Stimulated activated CD4-positive, alpha-beta T cell treated with anti-CD3 and anti-CD28 coated beads, Interleukin-12 subunit alpha, Interleukin-12 subunit beta, amount 100 ng/mL, for 48 hours (primary cell): ENCODE measurements around the gene EME2.
"Not testable (repeated sequence)": the region's sequence is repeated elsewhere in the genome, so short reads cannot be mapped to it uniquely, and the experiment has no call there.

Source experiments
- DNase-seq, 3 donors: peaks; one replicate each; pipeline ENCODE4 v3.0.0-alpha.2; 2020; ENCODE audit warnings: low read depth in 2 of 3, low spot score in 1 of 3

EME2 gene

GRCh38 chr16:1772362-1772907, at the start of gene EME2:
Gene EME2 (plus strand): TSS chr16:1772810. CDS start chr16:1773228, 418 bp downstream.
- DNase-seq: peak; percentile 40 to 47 (median 41)

- DNase-seq: peak in 2 of 3 donors; percentile 15 to 39
These were observed 49.0 kb upstream of the EME2 start for GRCh38 chr16:1723450-1724147.

DNA sequence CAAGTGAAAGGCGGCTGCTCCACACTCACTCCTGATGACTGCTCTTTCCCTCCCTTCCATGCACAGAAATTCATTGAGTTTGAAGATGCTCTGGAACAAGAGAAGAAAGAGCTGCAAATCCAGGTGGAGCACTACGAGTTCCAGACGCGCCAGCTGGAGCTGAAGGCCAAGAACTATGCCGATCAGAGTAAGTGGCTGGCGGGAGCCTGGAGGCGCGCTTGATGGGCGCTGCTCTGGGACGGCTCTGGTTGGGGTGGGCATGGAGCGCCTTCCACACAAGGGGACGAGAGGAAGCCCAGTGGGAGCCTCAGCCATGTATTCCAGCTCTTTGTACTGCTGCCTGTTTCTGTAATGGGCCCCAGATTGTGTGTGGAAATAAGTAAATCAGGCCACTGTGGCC, 48.1 kb upstream of the EME2 start:
- no peak for DNase-seq

DNA sequence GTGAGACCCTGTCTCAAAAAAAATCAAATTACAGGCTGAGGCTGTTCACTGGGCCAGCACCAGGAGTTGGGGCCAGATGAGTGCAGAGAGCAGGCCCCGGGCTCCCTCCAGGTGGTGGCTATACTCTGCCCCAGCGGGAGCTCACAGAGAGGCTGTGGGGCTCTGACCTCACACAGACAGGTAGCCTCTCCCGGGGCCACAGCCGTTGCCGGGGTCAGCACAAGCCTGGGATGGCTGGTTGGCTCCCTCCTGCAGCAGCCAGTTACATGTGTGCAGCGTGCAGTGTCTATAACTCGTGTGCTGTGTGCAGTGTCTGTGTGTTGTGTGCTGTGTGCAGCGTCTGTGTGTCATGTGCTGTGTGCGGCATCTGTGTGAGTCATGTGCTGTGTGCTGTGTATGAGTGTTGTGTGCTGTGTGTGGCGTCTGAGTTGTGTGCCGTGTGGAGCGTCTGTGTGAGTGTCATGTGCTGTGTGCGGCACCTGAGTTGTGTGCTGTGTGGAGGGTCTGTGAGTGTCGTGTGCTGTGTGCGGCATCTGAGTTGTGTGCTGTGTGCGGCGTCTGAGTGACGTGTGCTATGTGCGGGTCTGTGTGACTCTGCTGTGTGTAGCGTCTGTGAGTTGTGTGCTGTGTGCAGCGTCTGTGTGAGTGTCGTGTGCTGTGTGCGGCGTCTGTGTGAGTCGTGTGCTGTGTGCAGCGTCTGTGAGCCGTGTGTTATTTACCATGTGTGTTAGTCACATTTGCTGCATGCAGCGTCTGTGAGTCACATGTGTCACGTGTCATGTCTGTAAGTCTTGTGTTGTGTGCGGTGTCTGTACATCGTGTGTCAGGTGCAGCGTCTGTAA, 45.7 kb upstream of the EME2 start:
- no peak for DNase-seq

GRCh38 chr16:1727651-1728624, 44.7 kb upstream of the EME2 start:
- no peak for DNase-seq

- DNase-seq: no peak
These were observed 43.6 kb upstream of the EME2 start for GRCh38 chr16:1729026-1729425.

DNA sequence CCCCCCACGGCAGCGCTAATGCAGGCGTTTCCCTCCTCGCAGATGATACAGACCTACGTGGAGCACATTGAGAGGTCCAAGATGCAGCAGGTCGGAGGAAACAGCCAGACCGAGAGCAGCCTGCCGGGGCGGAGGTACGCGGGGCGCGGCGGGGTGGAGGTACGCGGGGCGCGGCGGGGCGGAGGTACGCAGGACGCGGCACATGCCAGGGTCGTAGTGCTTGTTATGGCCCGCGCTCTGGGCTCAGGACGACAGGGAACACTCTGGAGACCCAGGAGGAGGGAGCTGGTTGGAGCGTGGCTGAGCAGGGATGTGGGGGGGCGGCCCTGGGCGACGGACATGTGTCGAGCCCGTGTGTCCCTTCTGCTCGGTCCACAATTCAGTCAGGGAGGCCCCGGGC, 43.2 kb upstream of the EME2 start:
- DNase-seq: no peak

GRCh38 chr16:1731073-1731472, 41.5 kb upstream of the EME2 start:
- no peak for DNase-seq

DNA sequence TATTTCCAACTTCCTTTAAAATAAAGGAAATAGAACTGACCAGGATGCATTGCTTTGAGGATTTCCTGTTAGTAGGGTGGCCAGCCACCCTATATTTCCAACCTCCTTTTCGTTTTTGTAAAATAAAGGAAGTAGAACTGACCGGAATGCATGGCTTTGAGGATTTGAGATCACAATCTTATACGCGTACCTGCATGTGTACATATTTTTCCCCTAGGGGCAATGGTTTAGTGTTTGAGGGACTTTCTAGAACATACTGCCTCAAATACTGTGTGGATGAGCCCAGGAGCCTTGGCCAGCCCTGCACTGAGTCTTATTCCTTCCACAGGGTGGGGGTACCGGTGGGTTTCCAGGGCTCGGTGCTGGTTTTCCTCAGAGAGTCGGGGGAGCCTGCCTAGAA, 41.0 kb upstream of the EME2 start:
- no peak for DNase-seq

- DNase-seq: no peak
These were observed 40.5 kb upstream of the EME2 start for GRCh38 chr16:1732071-1732470.

DNA sequence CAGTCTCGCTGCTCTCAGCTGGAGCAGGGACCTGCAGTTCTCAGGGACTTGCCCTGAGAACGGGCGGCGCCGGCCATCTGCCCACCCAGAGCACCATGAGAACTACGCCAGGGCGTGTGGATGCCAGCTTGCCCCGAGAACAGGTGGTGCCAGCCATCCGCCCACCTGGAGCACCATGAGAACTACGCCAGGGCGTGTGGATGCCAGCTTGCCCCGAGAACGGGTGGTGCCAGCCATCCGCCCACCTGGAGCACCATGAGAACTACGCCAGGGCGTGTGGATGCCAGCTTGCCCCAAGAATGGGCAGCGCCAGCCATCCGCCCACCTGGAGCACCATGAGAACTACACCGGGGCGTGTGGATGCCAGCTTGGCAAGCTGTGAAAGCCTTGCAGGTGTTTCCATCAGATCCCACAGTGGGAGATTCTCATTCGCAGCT, 40.0 kb upstream of the EME2 start:
- not testable (repeated sequence) for DNase-seq

DNA sequence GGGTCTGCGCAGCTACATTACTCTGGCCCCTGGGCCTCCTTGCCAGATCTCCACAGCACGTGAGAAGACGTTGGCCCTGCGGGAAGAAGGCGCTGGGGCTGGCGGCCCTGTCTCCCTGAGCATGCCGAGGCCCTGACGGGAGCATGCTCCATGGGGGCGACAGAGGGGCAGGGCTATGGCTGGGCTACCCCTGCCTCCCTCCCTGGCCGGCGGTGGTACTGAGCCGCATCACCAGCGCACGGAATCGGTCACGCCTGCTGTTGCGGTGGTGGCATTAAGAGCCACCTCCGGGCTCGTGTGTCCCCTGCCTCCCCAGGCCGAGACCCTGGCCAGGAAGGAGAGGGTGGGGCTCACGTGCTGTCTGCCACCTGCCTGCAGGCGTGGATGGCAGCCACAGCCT, 38.5 kb upstream of the EME2 start:
- no peak for DNase-seq

GRCh38 chr16:1734816-1735215, 37.8 kb upstream of the EME2 start:
- no peak for DNase-seq

- no peak for DNase-seq
These were observed 32.4 kb upstream of the EME2 start for GRCh38 chr16:1740234-1740633.

- no peak for DNase-seq
These were observed 31.7 kb upstream of the EME2 start for GRCh38 chr16:1740781-1741490.

GRCh38 chr16:1741553-1742165, 31.0 kb upstream of the EME2 start:
- no peak for DNase-seq

DNA sequence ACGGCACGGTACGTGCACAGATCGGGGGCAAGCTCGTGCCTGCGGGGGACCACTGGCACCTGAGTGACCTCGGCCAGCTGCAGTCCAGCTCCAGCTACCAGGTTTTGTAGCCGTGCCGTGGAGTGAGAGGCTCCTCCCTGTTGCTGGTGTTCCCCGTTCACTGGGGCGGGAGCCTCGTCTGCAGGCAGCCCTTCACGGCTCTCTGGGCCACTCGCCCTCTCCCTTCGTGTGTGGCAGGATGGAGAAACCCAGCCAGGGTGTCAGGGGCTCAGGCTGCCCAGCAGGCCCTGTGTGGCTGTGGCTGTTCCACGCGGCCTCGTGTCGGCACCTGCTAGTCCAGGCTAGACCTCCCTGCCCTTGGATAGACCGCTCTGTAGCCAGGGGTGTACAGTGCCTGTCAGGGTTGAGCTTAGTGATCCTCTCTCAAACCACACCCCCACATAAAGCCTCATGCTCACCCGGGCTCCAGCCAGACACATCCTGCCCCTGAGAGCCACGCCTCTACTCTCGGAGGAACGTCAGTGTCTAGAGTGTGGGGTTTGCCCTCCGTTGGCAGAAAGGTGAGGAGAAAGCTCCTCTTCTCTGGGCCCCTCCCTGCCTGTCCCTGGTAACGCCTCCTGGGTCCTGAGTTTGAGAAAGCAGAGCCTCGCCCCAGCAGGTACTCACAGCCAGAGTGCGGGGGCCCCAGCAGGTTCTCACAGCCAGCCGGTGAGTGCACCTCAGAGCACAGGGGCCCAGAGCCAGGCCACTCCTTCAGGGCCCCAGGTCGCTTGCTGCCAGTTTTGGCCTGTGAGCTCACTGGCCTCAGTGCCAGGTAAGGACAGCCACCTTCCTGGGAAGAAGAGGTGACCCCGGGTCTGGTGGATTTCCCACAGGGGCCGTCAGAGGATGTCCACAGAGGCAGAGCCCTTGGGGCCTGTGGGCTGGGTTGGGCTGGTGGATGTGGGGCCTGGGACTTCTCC, 29.0 kb upstream of the EME2 start:
- no peak for DNase-seq

- DNase-seq: no peak
These were observed 28.2 kb upstream of the EME2 start for GRCh38 chr16:1744338-1744840.
